Neural progenitor cell (in vitro differentiated cells): ENCODE results near the gene SUGCT. TPM values are rescaled to one million over a fixed set of nuclear protein-coding genes. Genes with fewer than 3 reads are reported as not detected.

ENCODE experiments used
- DNase-seq: peaks from one replicate; pipeline ENCODE4 v3.0.0-alpha.2; 2016; ENCODE audit warnings: low spot score
- H2AFZ ChIP-seq: fragments of 200-600 bp; sonication (generic); replicated peaks from 2 replicates; pipeline ENCODE4 v1.6.1; 2016; ENCODE audit warnings: antibody characterized with exemption
- H3F3A ChIP-seq: fragments of 200-600 bp; sonication (generic); 2 replicates; pipeline ENCODE4 v1.6.1; 2016; ENCODE audit warnings: antibody characterized with exemption, low read depth
- H3K27ac ChIP-seq: fragments of 200-600 bp; sonication (generic); 2 replicates; pipeline ENCODE4 v1.5.1; 2016; ENCODE audit warnings: mild to moderate bottlenecking
- H3K27me3 ChIP-seq: fragments of 200-600 bp; sonication (generic); 2 replicates; pipeline ENCODE4 v1.6.1; 2016; ENCODE audit warnings: mild to moderate bottlenecking, moderate library complexity
- H3K36me3 ChIP-seq: fragments of 200-600 bp; sonication (generic); 2 replicates; pipeline ENCODE4 v1.5.1; 2016
- H3K4me1 ChIP-seq: fragments of 200-600 bp; sonication (generic); 2 replicates; pipeline ENCODE4 v1.6.1; 2016; ENCODE audit warnings: mixed run types
- H3K4me2 ChIP-seq: fragments of 200-600 bp; sonication (generic); 2 replicates; pipeline ENCODE4 v1.6.1; 2016
- H3K4me3 ChIP-seq: fragments of 200-600 bp; sonication (generic); 2 replicates; pipeline ENCODE4 v1.5.1; 2016
- H3K79me2 ChIP-seq: fragments of 200-600 bp; sonication (generic); 2 replicates; pipeline ENCODE4 v1.6.1; 2016; ENCODE audit warnings: low read depth
- H3K9ac ChIP-seq: fragments of 200-600 bp; sonication (generic); 2 replicates; pipeline ENCODE4 v1.6.1; 2016
- H3K9me3 ChIP-seq: fragments of 200-600 bp; sonication (generic); 2 replicates; pipeline ENCODE4 v1.5.1; 2016; ENCODE audit warnings: low read depth
- H4K20me1 ChIP-seq: fragments of 200-600 bp; sonication (generic); 2 replicates; pipeline ENCODE4 v1.6.1; 2016; ENCODE audit warnings: low read depth
- H3K27ac Mint-ChIP-seq: 3 replicates; pipeline ENCODE4 v1.8.0; 2021; ENCODE audit warnings: mixed read lengths
- H3K27me3 Mint-ChIP-seq: 2 replicates; pipeline ENCODE4 v1.8.0; 2022; ENCODE audit warnings: low read depth, mild to moderate bottlenecking, inconsistent platforms, moderate library complexity, mixed read lengths; ENCODE audit not compliant: insufficient read depth
- H3K36me3 Mint-ChIP-seq: 3 replicates; pipeline ENCODE4 v1.8.0; 2021; ENCODE audit warnings: mixed read lengths
- H3K4me1 Mint-ChIP-seq: 3 replicates; pipeline ENCODE4 v1.8.0; 2021; ENCODE audit warnings: mixed read lengths
- H3K4me3 Mint-ChIP-seq: 3 replicates; pipeline ENCODE4 v1.8.0; 2021; ENCODE audit warnings: mild to moderate bottlenecking, moderate library complexity, mixed read lengths
- H3K9me3 Mint-ChIP-seq: 3 replicates; pipeline ENCODE4 v1.8.0; 2020; ENCODE audit warnings: mixed read lengths
- CTCF ChIP-seq: fragments of 200-600 bp; sonication (generic); IDR thresholded peaks from 2 replicates; pipeline ENCODE4 v1.5.1; 2017; ENCODE audit warnings: antibody characterized with exemption, mild to moderate bottlenecking
- EZH2 ChIP-seq: fragments of 200-600 bp; sonication (generic); IDR thresholded peaks from 2 replicates; pipeline ENCODE4 v1.6.1; 2017; ENCODE audit warnings: antibody characterized with exemption, mild to moderate bottlenecking, moderate library complexity
- EZH2phosphoT487 ChIP-seq: fragments of 200-600 bp; sonication (generic); IDR thresholded peaks from 2 replicates; pipeline ENCODE4 v1.6.1; 2017; ENCODE audit warnings: antibody characterized with exemption
- total RNA-seq: library from RNA; depleted of rRNA; stranded (reverse); fragments of >200 nt; gene quantifications from 2 replicates; pipeline ENCODE4 v1.2.3, GENCODE V29; 2015; ENCODE audit warnings: low replicate concordance

The SUGCT gene
- total RNA-seq, 1 donor from 2014 or later = 10.1 TPM

- TF ChIP-seq CTCF (no peak), EZH2 (no peak), EZH2phosphoT487 (no peak)
- no peak for DNase-seq
- Mint-ChIP-seq H3K27ac (no peak overlapping the region), H3K4me1 (peaks cover 27% of the 10 kb centered on the region), H3K9me3 (no peaks in the 10 kb centered on the region), H3K36me3 (no peaks in the 10 kb centered on the region), H3K4me3 (no peak overlapping the region), H3K27me3 (no peaks in the 10 kb centered on the region)
- Histone ChIP-seq H3K9ac (no peak overlapping the region), H3K4me2 (no peak overlapping the region), H3K27me3 (no peaks in the 10 kb centered on the region), H3K4me1 (no peaks in the 10 kb centered on the region), H3K79me2 (no peaks in the 10 kb centered on the region), H3K4me3 (no peak overlapping the region), H4K20me1 (no peaks in the 10 kb centered on the region), H2AFZ (no peak overlapping the region), H3K9me3 (no peaks in the 10 kb centered on the region), H3K27ac (no peak overlapping the region), H3F3A (no peaks in the 10 kb centered on the region), H3K36me3 (no peaks in the 10 kb centered on the region)
Measured at GRCh38 chr7:40772096-40772495, 637.3 kb downstream of the SUGCT start.

DNA sequence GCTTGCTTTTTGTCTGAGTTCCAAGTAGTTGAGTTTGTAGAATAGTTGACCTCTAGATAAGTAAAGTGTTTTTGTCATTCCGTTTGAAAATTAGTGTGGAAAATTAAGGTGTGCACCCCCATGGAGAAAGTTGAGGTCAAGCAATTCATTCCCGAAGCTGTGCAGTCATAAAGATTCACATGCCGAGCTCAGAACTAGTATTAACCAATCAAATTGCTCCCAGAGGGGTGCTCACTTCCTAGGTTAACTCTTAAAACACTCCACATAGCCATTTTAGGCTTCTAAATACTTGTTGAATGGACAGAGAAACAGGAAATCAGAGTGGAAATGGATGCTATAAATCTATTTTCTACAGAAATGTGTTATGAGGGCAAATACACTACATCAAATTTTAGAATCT, 638.9 kb downstream of the SUGCT start:
- Histone ChIP-seq H3F3A (no peaks in the 10 kb centered on the region), H3K4me1 (no peaks in the 10 kb centered on the region), H3K27ac (no peak overlapping the region), H3K36me3 (no peaks in the 10 kb centered on the region), H3K9me3 (no peaks in the 10 kb centered on the region), H3K9ac (no peak overlapping the region), H2AFZ (no peak overlapping the region), H3K4me2 (no peak overlapping the region), H3K4me3 (no peak overlapping the region), H3K27me3 (no peaks in the 10 kb centered on the region), H4K20me1 (no peaks in the 10 kb centered on the region), H3K79me2 (no peaks in the 10 kb centered on the region)
- H3K27me3 Mint-ChIP-seq = no peaks in the 10 kb centered on the region
- H3K9me3 Mint-ChIP-seq = no peaks in the 10 kb centered on the region
- DNase-seq = no peak
- H3K4me3 Mint-ChIP-seq = no peak overlapping the region
- H3K36me3 Mint-ChIP-seq = no peaks in the 10 kb centered on the region
- no peak overlapping the region for H3K27ac Mint-ChIP-seq
- H3K4me1 Mint-ChIP-seq = peaks cover 27% of the 10 kb centered on the region
- TF ChIP-seq EZH2phosphoT487 (no peak), CTCF (no peak), EZH2 (no peak)

DNA sequence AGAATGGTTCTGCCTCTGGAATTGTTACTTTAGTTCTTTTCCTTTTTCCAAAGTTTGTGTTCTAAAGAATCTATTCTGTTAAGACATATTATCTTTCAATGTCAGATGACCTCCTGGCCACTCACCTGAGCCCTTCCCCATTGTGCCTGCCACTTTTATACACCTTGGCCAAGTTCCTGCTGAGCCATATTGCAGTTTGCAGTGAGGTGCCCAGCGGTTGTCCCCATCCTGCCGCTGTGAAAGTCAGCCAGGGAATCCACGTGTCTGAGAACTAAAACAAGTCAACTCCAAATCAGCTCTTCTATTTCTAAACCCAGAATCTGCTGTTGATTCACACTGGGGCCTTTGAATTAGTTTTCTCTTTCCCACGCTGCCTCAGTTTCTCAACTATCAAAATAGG, 641.1 kb downstream of the SUGCT start:
- H2AFZ ChIP-seq = no peak overlapping the region
- no peak overlapping the region for H3K27ac Mint-ChIP-seq
- H3K4me3 ChIP-seq = no peak overlapping the region
- no peak for DNase-seq
- H3K9ac ChIP-seq = no peak overlapping the region
- no peaks in the 10 kb centered on the region for H3K9me3 Mint-ChIP-seq
- H3K4me3 Mint-ChIP-seq = no peak overlapping the region
- H3K79me2 ChIP-seq = no peaks in the 10 kb centered on the region
- H3K4me1 ChIP-seq = no peaks in the 10 kb centered on the region
- H3K27me3 ChIP-seq = no peaks in the 10 kb centered on the region
- H3K27ac ChIP-seq = no peak overlapping the region
- H3K4me1 Mint-ChIP-seq = peaks cover 16% of the 10 kb centered on the region
- H3K36me3 Mint-ChIP-seq = no peaks in the 10 kb centered on the region
- H3K9me3 ChIP-seq = no peaks in the 10 kb centered on the region
- no peak overlapping the region for H3K4me2 ChIP-seq
- H4K20me1 ChIP-seq = no peaks in the 10 kb centered on the region
- H3F3A ChIP-seq = no peaks in the 10 kb centered on the region
- TF ChIP-seq EZH2 (no peak), EZH2phosphoT487 (no peak), CTCF (no peak)
- no peaks in the 10 kb centered on the region for H3K36me3 ChIP-seq
- H3K27me3 Mint-ChIP-seq = no peaks in the 10 kb centered on the region
